K562 (cell line): Measurements from ENCODE around the gene VSTM2B. TPM values are rescaled to one million over a fixed set of nuclear protein-coding genes. Genes with fewer than 3 reads are reported as not detected.

ENCODE experiments used
- ATAC-seq: fragments of 200-7000 bp; cut with Tn5 transposase; 3 replicates; pipeline ENCODE4 v1.9.1; 2020; ENCODE audit warnings: moderate library complexity
- BruUV-seq: library from RNA; stranded (reverse); fragments of 400-500 nt; replicated peaks from 2 replicates; lab custom pipeline; 2021; lab: Mats Ljungman, UMichigan
- CTCF ChIA-PET: fragments of 300-600 bp; formaldehyde crosslinking; extraction: SDS; loops from one replicate; lab custom pipeline; 2021; ENCODE audit warnings: low intra/inter-chr PET ratio; lab: Yijun Ruan, JAX
- POLR2A ChIA-PET: fragments of 300-600, 350-650 bp; sonication (Branson Sonifier 250); formaldehyde crosslinking; extraction: SDS; loops from one replicate; lab custom pipeline; 2021; ENCODE audit warnings: antibody characterized with exemption, inconsistent platforms; lab: Yijun Ruan, JAX
- DNase-seq, 4 experiments: peaks; one replicate each; pipeline versions ENCODE4 v3.0.0 to v3.0.0-alpha.2; 2011 to 2018; ENCODE audit warnings: low spot score in 3 of 4, mixed read lengths in 3 of 4; ENCODE audit errors: extremely low read depth in 1 of 4
- FAIRE-seq: peaks from 2 replicates; lab custom pipeline; 2011; peaks lifted over from hg19 to GRCh38; lab: Jason Lieb, UNC
- H2AFZ ChIP-seq: 2 replicates; pipeline ENCODE4 v1.6.0; 2011; ENCODE audit warnings: low read depth, low read length, control low read depth, inconsistent platforms
- H3K27ac ChIP-seq: fragments of 200-600 bp; 3 replicates; pipeline ENCODE4 v1.8.0; 2011; ENCODE audit warnings: low read depth, mild to moderate bottlenecking, control low read depth, inconsistent platforms, low read length, moderate library complexity, mixed read lengths; ENCODE audit errors: extremely low read depth
- H3K27me3 ChIP-seq, 2 experiments: fragments of 300-600 bp in 1 of 2; 2 replicates in 1 of 2; 3 replicates in 1 of 2; pipeline versions ENCODE4 v1.6.0 to v1.8.0; 2011; ENCODE audit warnings: inconsistent platforms in 2 of 2, low read length in 2 of 2, mild to moderate bottlenecking in 1 of 2, mixed read lengths in 1 of 2, moderate library complexity in 1 of 2; ENCODE audit not compliant: control insufficient read depth in 2 of 2, insufficient read depth in 2 of 2
- H3K36me3 ChIP-seq: fragments of 300-600 bp; 3 replicates; pipeline ENCODE4 v1.8.0; 2011; ENCODE audit warnings: mild to moderate bottlenecking, low read length, inconsistent platforms; ENCODE audit not compliant: control insufficient read depth, insufficient read depth
- H3K4me1 ChIP-seq, 2 experiments: fragments of 200-600 bp in 1 of 2; replicated peaks in 1 of 2; 2 replicates in 1 of 2; 3 replicates in 1 of 2; pipeline versions ENCODE4 v1.5.1 to v1.8.0; 2011; ENCODE audit warnings: inconsistent platforms in 2 of 2, low read length in 2 of 2, mild to moderate bottlenecking in 1 of 2, mixed read lengths in 1 of 2, moderate library complexity in 1 of 2; ENCODE audit not compliant: control insufficient read depth in 2 of 2, insufficient read depth in 2 of 2
- H3K4me2 ChIP-seq: 2 replicates; pipeline ENCODE4 v1.6.1; 2011; ENCODE audit warnings: low read length, control low read depth, inconsistent platforms, mixed read lengths; ENCODE audit not compliant: insufficient read depth
- H3K4me3 ChIP-seq: fragments of 200-600 bp; sonication (generic), shearing (Covaris generic); 2 replicates; pipeline ENCODE4 v1.5.1; 2016; ENCODE audit warnings: control low read depth, inconsistent platforms
- H3K79me2 ChIP-seq: fragments of 200-600 bp; 3 replicates; pipeline ENCODE4 v1.8.0; 2011; ENCODE audit warnings: low read length, inconsistent platforms; ENCODE audit not compliant: control insufficient read depth, insufficient read depth
- H3K9ac ChIP-seq, 2 experiments: 2 replicates each; pipeline versions ENCODE4 v1.6.0 to v1.6.1; 2011; ENCODE audit warnings: low read depth in 2 of 2, low read length in 2 of 2, control low read depth in 1 of 2, inconsistent platforms in 1 of 2, mild to moderate bottlenecking in 1 of 2, mixed read lengths in 1 of 2; ENCODE audit not compliant: insufficient read depth in 1 of 2
- H3K9me1 ChIP-seq: one replicate; pipeline ENCODE4 v1.6.0; 2011; ENCODE audit warnings: inconsistent platforms, mild to moderate bottlenecking, low read length, moderate library complexity; ENCODE audit not compliant: control insufficient read depth, insufficient read depth
- H3K9me3 ChIP-seq: replicated peaks from 2 replicates; pipeline ENCODE4 v1.5.1; 2011; ENCODE audit warnings: low read depth, low read length, inconsistent platforms; ENCODE audit not compliant: control insufficient read depth, insufficient read depth
- H4K20me1 ChIP-seq: replicated peaks from 2 replicates; pipeline ENCODE4 v1.6.1; 2011; ENCODE audit warnings: low read length, inconsistent platforms, mixed read lengths; ENCODE audit not compliant: control insufficient read depth, insufficient read depth
- ATF3 ChIP-seq, 2 experiments: fragments of 450-650 bp in 1 of 2; sonication (generic) in 1 of 2; formaldehyde crosslinking in 1 of 2; IDR thresholded peaks in 1 of 2; conservative IDR thresholded peaks in 1 of 2; 2 replicates each; pipeline versions ENCODE4 v1.6.1 to v1.8.1; 2016 to 2023; ENCODE audit warnings: mild to moderate bottlenecking in 2 of 2, moderate library complexity in 2 of 2, inconsistent platforms in 1 of 2, missing genetic modification reagents in 1 of 2
- DACH1 ChIP-seq: fragments of 450-650 bp; IDR thresholded peaks from 2 replicates; pipeline ENCODE4 v1.6.1; 2018; ENCODE audit not compliant: partially characterized antibody
- EP300 ChIP-seq: IDR thresholded peaks from 2 replicates; pipeline ENCODE4 v1.6.1; 2012; ENCODE audit warnings: low read length, improper control_type of control experiment
- FOXP1 ChIP-seq: sonication (generic); formaldehyde crosslinking; IDR thresholded peaks from 2 replicates; pipeline ENCODE4 v1.8.0; 2022; ENCODE audit warnings: mild to moderate bottlenecking, missing genetic modification reagents
- JUN ChIP-seq, 2 experiments: sonication (generic) in 1 of 2; formaldehyde crosslinking in 1 of 2; IDR thresholded peaks; 2 replicates each; pipeline versions ENCODE4 v1.6.1 to v1.8.0; 2012 to 2022; ENCODE audit warnings: borderline replicate concordance in 2 of 2, mild to moderate bottlenecking in 2 of 2, improper control_type of control experiment in 1 of 2, low read depth in 1 of 2, low read length in 1 of 2, missing genetic modification reagents in 1 of 2
- MECOM ChIP-seq: fragments of 250-450 bp; sonication (Bioruptor Pico); IDR thresholded peaks from 2 replicates; pipeline ENCODE4 v1.8.0; 2022; ENCODE audit warnings: inconsistent platforms
- NCOA1 ChIP-seq: fragments of 450-650 bp; IDR thresholded peaks from 2 replicates; pipeline ENCODE4 v1.6.1; 2016; ENCODE audit warnings: low read depth
- NELFE ChIP-seq: IDR thresholded peaks from 2 replicates; pipeline ENCODE4 v1.6.1; 2011; ENCODE audit warnings: mild to moderate bottlenecking; ENCODE audit not compliant: insufficient read depth, insufficient read length
- PHTF2 ChIP-seq: fragments of 250-450 bp; sonication (Bioruptor Pico); IDR thresholded peaks from 2 replicates; pipeline ENCODE4 v1.5.0; 2021; ENCODE audit warnings: mild to moderate bottlenecking
- RNF219 ChIP-seq: fragments of 250-450 bp; sonication (Bioruptor Pico); IDR thresholded peaks from 2 replicates; pipeline ENCODE4 v1.5.0; 2022; ENCODE audit warnings: mild to moderate bottlenecking
- SETDB1 ChIP-seq: IDR thresholded peaks from one replicate; pipeline ENCODE4 v1.6.1; 2012; ENCODE audit warnings: low read length, control low read depth, inconsistent platforms
- SMAD4 ChIP-seq: fragments of 250-450 bp; sonication (Bioruptor Pico); conservative IDR thresholded peaks from 2 replicates; pipeline ENCODE4 v1.8.0; 2021; ENCODE audit warnings: inconsistent platforms, mild to moderate bottlenecking, moderate library complexity
- TEAD2 ChIP-seq: fragments of 450-650 bp; IDR thresholded peaks from 2 replicates; pipeline ENCODE4 v1.6.1; 2016; ENCODE audit warnings: missing genetic modification characterization, control low read depth, missing compliant biosample characterization
- ZBTB11 ChIP-seq, 3 experiments: fragments of 200-800 bp in 1 of 3; fragments of 250-450 bp in 1 of 3; fragments of 450-650 bp in 1 of 3; sonication (Bioruptor Pico) in 1 of 3; sonication (Bioruptor generic) in 1 of 3; formaldehyde crosslinking in 1 of 3; IDR thresholded peaks; 2 replicates each; pipeline versions ENCODE4 v1.6.1 to v1.8.0; 2016 to 2022; ENCODE audit warnings: mild to moderate bottlenecking in 2 of 3, missing genetic modification characterization in 2 of 3, missing compliant biosample characterization in 1 of 3, moderate library complexity in 1 of 3
- ZNF24 ChIP-seq: fragments of 450-650 bp; IDR thresholded peaks from 2 replicates; pipeline ENCODE4 v1.6.1; 2016
- ZNF274 ChIP-seq: IDR thresholded peaks from 2 replicates; pipeline ENCODE4 v1.6.1; 2011; ENCODE audit warnings: low read depth, mild to moderate bottlenecking, low read length, moderate library complexity, borderline replicate concordance
- ZNF436 ChIP-seq: fragments of 250-450, 450-650 bp; sonication (Bioruptor Pico); formaldehyde crosslinking; IDR thresholded peaks from 2 replicates; pipeline ENCODE4 v1.7.0; 2020; ENCODE audit warnings: mild to moderate bottlenecking
- WGBS: fragments of 100-300 bp; shearing (Covaris generic); methylation state at CpG from one replicate; pipeline ENCODE4 v1.1.6; 2016; ENCODE audit warnings: low coverage, mixed read lengths; ENCODE audit not compliant: insufficient coverage; ENCODE audit errors: missing lambda C conversion rate; 5-methylcytosine and 5-hydroxymethylcytosine counted together
- in situ Hi-C: fragments of 300-500 bp; cut with MboI; formaldehyde crosslinking; loops from 4 replicates; pipeline ENCODE4 v1.15.0; 2018; ENCODE audit warnings: inconsistent platforms, mixed read lengths
- intact Hi-C: fragments of 100-400 bp; cut with micrococcal nuclease; formaldehyde crosslinking; loops from 2 replicates; pipeline ENCODE4 v1.14.2; 2022
- polyA plus RNA-seq, 8 experiments: library from polyadenylated mRNA; depleted of rRNA in 4 of 8; stranded (reverse) in 5 of 8; unstranded in 3 of 8; fragments of >200 nt; fragmentation: Nextera tagmentation in 2 of 8; fragmentation: Illumina TruSeq in 1 of 8; extraction: Ambion mirVana in 2 of 8; extraction: Trizol in 1 of 8; gene quantifications; 2 replicates each; pipeline versions ENCODE4 v1.2.1 to v1.2.3, GENCODE V29; 2011 to 2014; ENCODE audit warnings: inconsistent platforms in 1 of 8, missing spikeins in 1 of 8
- total RNA-seq, 7 experiments: library from RNA; depleted of rRNA in 6 of 7; stranded (reverse); fragments of >200 nt in 6 of 7; fragmentation: Illumina TruSeq in 2 of 7; extraction: Trizol in 2 of 7; gene quantifications; 2 replicates each; pipeline versions ENCODE4 v1.2.1 to v1.2.3, GENCODE V29; 2011 to 2021; ENCODE audit warnings: low replicate concordance in 1 of 7

The VSTM2B gene
- total and polyA plus RNA-seq, 9 of the 15 experiments (the other 6 are each of a cell fraction or from before 2014, with no cell fraction given): not detected

GRCh38 chr19:29476528-29476927 lies 49.3 kb upstream of the VSTM2B start:
- 2% methylated on average over 4 of the region's 4 CpGs for WGBS
- TF ChIP-seq ZNF24 (no peak), NELFE (no peak), ZNF274 (no peak), ZNF436 (no peak), PHTF2 (CRISPR knock-in tag) (no peak), DACH1 (no peak), NCOA1 (no peak), ZBTB11 (CRISPR knock-in tag; IDR thresholded peaks at IDR 0.05) (no peak), SETDB1 (no peak), EP300 (no peak), ATF3 (IDR thresholded peaks at IDR 0.05) (no peak), ATF3 (CRISPR knock-in tag; conservative IDR thresholded peaks at IDR 0.05) (no peak), MECOM (CRISPR knock-in tag) (no peak), TEAD2 (tag) (no peak), SMAD4 (CRISPR knock-in tag) (no peak), FOXP1 (no peak), RNF219 (CRISPR knock-in tag) (no peak), JUN (IDR thresholded peaks at IDR 0.05; ENCODE audit: borderline replicate concordance, low read depth, low read length) (no peak), JUN (CRISPR knock-in tag; IDR thresholded peaks at IDR 0.05; ENCODE audit: borderline replicate concordance) (no peak)
- TF ChIP-seq, all 486 proteins: peak for 0
- H3K9ac ChIP-seq: no peak overlapping the region
- intact Hi-C loops: loop anchor here (10.0 kb wide), 1 partner anchor 182 kb away; no protein-coding TSS in a partner anchor
- no peak overlapping the region for H2AFZ ChIP-seq
- no peaks in the 10 kb centered on the region for H3K9me3 ChIP-seq
- in situ Hi-C loops: no loop called here
- BruUV-seq: no TSS peak
- no peaks in the 10 kb centered on the region for H3K36me3 ChIP-seq
- no peak for FAIRE-seq
- H3K4me1 ChIP-seq: no peaks in the 10 kb centered on the region
- no peak overlapping the region for H3K4me2 ChIP-seq
- no peak for DNase-seq
- no peak overlapping the region for H3K27ac ChIP-seq
- ChIA-PET CTCF (no interaction called here), POLR2A (interaction anchor here (0.6 to 0.9 kb wide), 5 partner anchors 12 to 201 kb away, joined by 3 to 5 read pairs (median 3); no protein-coding TSS in a partner anchor)
- H3K79me2 ChIP-seq: no peaks in the 10 kb centered on the region
- H3K9me1 ChIP-seq: no peaks in the 10 kb centered on the region
- H4K20me1 ChIP-seq: no peaks in the 10 kb centered on the region
- H3K4me3 ChIP-seq: no peak overlapping the region
- ATAC-seq: no peak
- peaks cover 0 to 17% of the 10 kb centered on the region in 2 experiments; a peak in 2 of 5 replicates for H3K27me3 ChIP-seq
